Stimulated activated effector memory CD8-positive, alpha-beta T cell treated with anti-CD3 and anti-CD28 coated beads, Interleukin-12 subunit alpha, Interleukin-12 subunit beta, amount 100 ng/mL, for 72 hours (primary cell): Measurements from ENCODE around the gene DCDC2B.
A peak's percentile ranks its signal among the peaks of the same experiment; 100 is the strongest.

ENCODE experiments used
- ATAC-seq: fragments of 150-1000 bp; cut with Tn5 transposase; 2 replicates; pipeline ENCODE4 v1.10.0; 2021
- DNase-seq, 2 donors: peaks; one replicate each; pipeline ENCODE4 v3.0.0; 2021 to 2022; ENCODE audit warnings: low spot score in 2 of 2
- H3K27ac Mint-ChIP-seq: one replicate; pipeline ENCODE4 v1.8.0; 2022; ENCODE audit warnings: mild to moderate bottlenecking, mixed read lengths
- H3K36me3 Mint-ChIP-seq: one replicate; pipeline ENCODE4 v1.8.0; 2022; ENCODE audit warnings: mild to moderate bottlenecking, mixed read lengths
- H3K4me1 Mint-ChIP-seq: one replicate; pipeline ENCODE4 v1.8.0; 2022; ENCODE audit warnings: mixed read lengths
- H3K4me3 Mint-ChIP-seq: one replicate; pipeline ENCODE4 v1.8.0; 2022; ENCODE audit warnings: mild to moderate bottlenecking, mixed read lengths
- H3K9me3 Mint-ChIP-seq: one replicate; pipeline ENCODE4 v1.8.0; 2022; ENCODE audit warnings: mixed read lengths

Gene DCDC2B

DNA sequence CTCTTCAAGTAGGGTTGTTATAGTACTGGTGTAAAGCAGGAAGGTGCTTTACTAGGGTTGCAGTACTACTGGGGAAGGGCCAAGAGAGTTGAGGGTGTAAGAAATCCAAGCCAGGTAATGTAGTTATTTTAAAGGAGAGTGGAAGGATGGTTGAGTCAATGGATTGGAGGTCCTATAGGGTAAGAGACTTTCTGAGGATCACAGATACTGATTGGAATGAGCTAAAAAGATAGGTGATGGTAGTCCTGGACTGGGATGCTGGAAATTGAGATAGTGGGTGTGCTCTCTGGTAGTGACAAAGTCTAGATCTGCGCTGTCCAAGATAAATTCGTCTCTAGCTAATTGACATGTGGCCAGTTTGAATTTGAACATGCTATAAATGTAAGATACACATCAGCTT, 22.4 kb upstream of the DCDC2B start:
- Mint-ChIP-seq H3K36me3 (peaks cover 100% of the 10 kb centered on the region), H3K4me3 (no peak overlapping the region), H3K4me1 (peaks cover 47% of the 10 kb centered on the region), H3K9me3 (no peaks in the 10 kb centered on the region), H3K27ac (peak overlapping the region; percentile 77)
- ATAC-seq: no peak
- DNase-seq: no peak

GRCh38 chr1:32187850-32188249, 21.0 kb upstream of the DCDC2B start:
- peaks cover 47% of the 10 kb centered on the region for H3K4me1 Mint-ChIP-seq
- H3K36me3 Mint-ChIP-seq: peaks cover 100% of the 10 kb centered on the region
- DNase-seq (no peak), ATAC-seq (no peak)
- peak overlapping the region; percentile 18 for H3K27ac Mint-ChIP-seq
- H3K4me3 Mint-ChIP-seq: no peak overlapping the region
- H3K9me3 Mint-ChIP-seq: no peaks in the 10 kb centered on the region

GRCh38 chr1:32192220-32192948, 16.5 kb upstream of the DCDC2B start:
- Mint-ChIP-seq H3K4me3 (no peak overlapping the region), H3K36me3 (peaks cover 100% of the 10 kb centered on the region), H3K4me1 (peaks cover 63% of the 10 kb centered on the region), H3K9me3 (no peaks in the 10 kb centered on the region), H3K27ac (no peak overlapping the region)
- DNase-seq (no peak), ATAC-seq (no peak)

DNA sequence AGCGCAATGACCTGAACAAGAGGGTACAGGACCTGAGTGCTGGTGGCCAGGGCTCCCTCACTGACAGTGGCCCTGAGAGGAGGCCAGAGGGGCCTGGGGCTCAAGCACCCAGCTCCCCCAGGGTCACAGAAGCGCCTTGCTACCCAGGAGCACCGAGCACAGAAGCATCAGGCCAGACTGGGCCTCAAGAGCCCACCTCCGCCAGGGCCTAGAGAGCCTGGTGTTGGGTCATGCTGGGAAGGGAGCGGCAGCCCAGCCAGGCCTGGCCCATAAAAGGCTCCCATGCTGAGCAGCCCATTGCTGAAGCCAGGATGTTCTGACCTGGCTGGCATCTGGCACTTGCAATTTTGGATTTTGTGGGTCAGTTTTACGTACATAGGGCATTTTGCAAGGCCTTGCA, 13.9 kb upstream of the DCDC2B start:
- Mint-ChIP-seq H3K4me3 (no peak overlapping the region), H3K36me3 (peaks cover 89% of the 10 kb centered on the region), H3K4me1 (peaks cover 72% of the 10 kb centered on the region), H3K27ac (no peak overlapping the region), H3K9me3 (no peaks in the 10 kb centered on the region)
- DNase-seq (no peak), ATAC-seq (no peak)

GRCh38 chr1:32195531-32195930, 13.4 kb upstream of the DCDC2B start:
- no peak overlapping the region for H3K4me3 Mint-ChIP-seq
- DNase-seq (no peak), ATAC-seq (no peak)
- H3K4me1 Mint-ChIP-seq: peaks cover 78% of the 10 kb centered on the region
- H3K27ac Mint-ChIP-seq: no peak overlapping the region
- H3K36me3 Mint-ChIP-seq: peaks cover 84% of the 10 kb centered on the region
- H3K9me3 Mint-ChIP-seq: no peaks in the 10 kb centered on the region

DNA sequence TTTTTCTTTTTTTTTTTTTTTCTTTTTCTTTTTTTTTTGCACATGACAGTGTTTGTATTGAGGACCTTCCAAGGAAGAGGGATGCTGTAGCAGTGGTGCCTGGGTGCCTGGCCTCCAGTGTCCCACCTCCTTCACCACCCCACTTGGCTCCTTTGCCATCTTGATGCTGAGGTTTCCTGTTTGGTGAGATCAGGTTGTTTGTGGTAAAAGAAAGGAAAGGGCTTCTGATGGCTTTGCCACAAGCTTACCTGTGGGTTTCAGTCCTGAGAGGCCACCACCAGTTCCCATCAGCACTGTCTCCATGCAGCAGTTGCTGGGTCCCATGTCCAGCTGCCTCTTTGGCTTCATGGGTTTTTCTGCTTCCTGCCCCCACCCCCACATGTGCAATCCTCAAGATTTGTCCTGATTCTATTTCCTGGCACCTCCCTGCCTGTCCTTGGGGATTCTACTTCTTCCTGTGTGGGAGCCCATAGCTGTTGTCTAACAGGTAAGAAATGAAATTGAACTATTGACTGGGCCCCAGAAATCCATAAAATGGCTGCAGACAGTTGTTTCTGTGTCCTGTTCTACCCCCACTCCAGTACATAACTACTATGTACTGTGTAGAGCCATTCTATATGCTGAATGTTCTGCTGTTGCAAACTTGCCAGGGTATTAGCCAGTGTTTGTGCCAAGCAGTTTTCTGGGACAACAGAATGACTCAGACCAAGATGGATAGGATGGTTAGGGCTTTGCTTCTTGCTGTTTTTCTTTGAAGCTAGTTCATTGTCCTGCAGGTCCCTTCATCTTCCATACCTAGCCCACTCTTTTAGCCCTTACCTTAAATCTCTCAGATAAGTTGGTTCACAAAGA, 12.7 kb upstream of the DCDC2B start:
- no peak for ATAC-seq
- H3K27ac Mint-ChIP-seq: peak overlapping the region; percentile 85
- peaks cover 78% of the 10 kb centered on the region for H3K36me3 Mint-ChIP-seq

DNA sequence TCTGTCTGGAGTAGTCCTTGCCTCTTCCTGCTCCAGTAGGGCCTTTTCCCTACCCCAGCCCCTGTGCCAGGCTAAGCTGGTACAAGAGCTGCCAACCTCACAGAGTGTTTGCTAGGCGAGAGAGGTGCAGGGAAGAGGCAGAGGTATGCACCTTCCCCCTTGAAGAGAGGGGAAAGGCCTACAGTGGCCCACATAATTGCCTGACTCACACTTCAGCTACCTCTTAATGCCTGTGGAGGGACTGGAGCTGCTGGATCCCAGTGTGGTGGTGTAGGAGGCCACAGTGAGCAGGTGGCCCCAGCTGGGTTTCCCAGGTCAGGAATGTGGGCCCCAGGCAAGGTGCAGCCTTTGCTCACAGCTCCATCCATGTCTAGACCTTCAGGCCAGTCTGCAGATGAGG, 11.8 kb upstream of the DCDC2B start:
- H3K27ac Mint-ChIP-seq: peak overlapping the region; percentile 85
- H3K9me3 Mint-ChIP-seq: no peaks in the 10 kb centered on the region
- H3K36me3 Mint-ChIP-seq: peaks cover 77% of the 10 kb centered on the region
- peaks cover 83% of the 10 kb centered on the region for H3K4me1 Mint-ChIP-seq
- no peak for ATAC-seq
- no peak overlapping the region for H3K4me3 Mint-ChIP-seq
- no peak for DNase-seq

More for the DNA sequence above, 12.7 kb upstream of the DCDC2B start:
- no peak overlapping the region for H3K4me3 Mint-ChIP-seq
- DNase-seq: no peak
- H3K9me3 Mint-ChIP-seq: no peaks in the 10 kb centered on the region
- H3K4me1 Mint-ChIP-seq: peaks cover 81% of the 10 kb centered on the region

GRCh38 chr1:32197837-32198236, 11.1 kb upstream of the DCDC2B start:
- ATAC-seq: no peak
- Mint-ChIP-seq H3K4me1 (peaks cover 85% of the 10 kb centered on the region), H3K36me3 (peaks cover 69% of the 10 kb centered on the region), H3K9me3 (no peaks in the 10 kb centered on the region), H3K27ac (peak overlapping the region; percentile 85), H3K4me3 (no peak overlapping the region)
- no peak for DNase-seq

GRCh38 chr1:32198237-32199042, 10.4 kb upstream of the DCDC2B start:
- H3K27ac Mint-ChIP-seq: peak overlapping the region; percentile 85
- peaks cover 63% of the 10 kb centered on the region for H3K36me3 Mint-ChIP-seq
- peaks cover 82% of the 10 kb centered on the region for H3K4me1 Mint-ChIP-seq
- H3K9me3 Mint-ChIP-seq: no peaks in the 10 kb centered on the region
- no peak for ATAC-seq
- no peak for DNase-seq
- no peak overlapping the region for H3K4me3 Mint-ChIP-seq

- DNase-seq: no peak
- Mint-ChIP-seq H3K9me3 (no peaks in the 10 kb centered on the region), H3K4me1 (peaks cover 82% of the 10 kb centered on the region), H3K4me3 (peak overlapping the region; percentile 87), H3K27ac (peak overlapping the region; percentile 85), H3K36me3 (peaks cover 60% of the 10 kb centered on the region)
- ATAC-seq: no peak
Measured at GRCh38 chr1:32199043-32199716, 9.7 kb upstream of the DCDC2B start.

DNA sequence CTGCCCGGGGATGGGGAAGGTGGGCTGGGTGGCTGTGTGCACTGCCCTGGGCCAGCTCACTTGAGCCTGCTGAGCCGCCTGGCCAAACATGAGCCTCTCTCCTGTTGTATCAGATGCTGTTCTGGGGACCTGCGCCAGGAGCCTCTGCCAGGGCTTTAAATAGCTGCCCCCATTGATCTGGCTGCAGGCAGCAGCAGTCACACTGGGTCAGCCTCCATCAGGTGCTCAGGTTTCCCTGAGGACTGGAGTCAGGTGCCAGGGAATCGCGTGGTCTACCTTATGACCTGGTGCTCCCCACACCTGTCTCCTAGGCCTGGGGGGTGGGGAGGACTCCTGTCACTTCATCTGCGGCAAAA, 9.2 kb upstream of the DCDC2B start:
- no peak for DNase-seq
- Mint-ChIP-seq H3K36me3 (peaks cover 60% of the 10 kb centered on the region), H3K4me1 (peaks cover 78% of the 10 kb centered on the region), H3K4me3 (peak overlapping the region; percentile 87), H3K27ac (peak overlapping the region; percentile 94), H3K9me3 (no peaks in the 10 kb centered on the region)
- ATAC-seq: no peak

GRCh38 chr1:32200226-32201010, 8.5 kb upstream of the DCDC2B start, which contains the start of gene CCDC28B:
CCDC28B (plus strand) TSS chr1:32200595; CDS start chr1:32201936, 1,341 bp downstream.
- peak; percentile 33 to 79 for DNase-seq
- Mint-ChIP-seq H3K27ac (peak within 1 kb of the TSS; percentile 94), H3K4me3 (peak within 1 kb of the TSS; percentile 87), H3K36me3 (peaks cover 55% of the 10 kb centered on the region), H3K4me1 (peaks cover 71% of the 10 kb centered on the region), H3K9me3 (no peaks in the 10 kb centered on the region)
- ATAC-seq: peak; percentile 63

GRCh38 chr1:32201011-32201855, 7.7 kb upstream of the DCDC2B start:
- Mint-ChIP-seq H3K4me3 (peak overlapping the region; percentile 87), H3K27ac (peak overlapping the region; percentile 94), H3K9me3 (no peaks in the 10 kb centered on the region), H3K4me1 (peaks cover 69% of the 10 kb centered on the region), H3K36me3 (peaks cover 47% of the 10 kb centered on the region)
- ATAC-seq (peak; percentile 66), DNase-seq (peak; percentile 54 to 88)
